Endothelial cell of umbilical vein (primary cell): ENCODE results near the gene SLITRK3. TPM values are rescaled to one million over a fixed set of nuclear protein-coding genes. Genes with fewer than 3 reads are reported as not detected.

ENCODE experiments used
- BruUV-seq: library from RNA; stranded (reverse); fragments of 400-500 nt; replicated peaks from 2 replicates; lab custom pipeline; 2021; lab: Mats Ljungman, UMichigan
- CTCF ChIA-PET: fragments of 300-600, 350-600 bp; sonication (Branson Sonifier 250); formaldehyde crosslinking; loops from one replicate; lab custom pipeline; 2021; ENCODE audit warnings: antibody characterized with exemption, inconsistent platforms; lab: Charles Lee
- POLR2A ChIA-PET: fragments of 300-600, 350-600 bp; sonication (Branson Sonifier 250); formaldehyde crosslinking; loops from one replicate; lab custom pipeline; 2021; ENCODE audit warnings: antibody characterized with exemption, inconsistent platforms; lab: Charles Lee
- DNase-seq: peaks from one replicate; pipeline ENCODE4 v3.0.0-alpha.2; 2011; ENCODE audit warnings: low read depth, low spot score
- FAIRE-seq: peaks from 2 replicates; lab custom pipeline; 2011; peaks lifted over from hg19 to GRCh38; lab: Jason Lieb, UNC
- H2AFZ ChIP-seq: 2 replicates; pipeline ENCODE4 v1.6.0; 2012; ENCODE audit warnings: low read depth, low read length, control low read depth, inconsistent platforms
- H3K27ac ChIP-seq: 2 replicates; pipeline ENCODE4 v1.5.1; 2011; ENCODE audit warnings: low read depth, mild to moderate bottlenecking, control low read depth, low read length, moderate library complexity; ENCODE audit not compliant: insufficient read depth
- H3K27me3 ChIP-seq, 2 experiments: 2 replicates each; pipeline versions ENCODE4 v1.6.0 to v1.6.1; 2011; ENCODE audit warnings: low read length in 2 of 2, mixed read lengths in 1 of 2; ENCODE audit not compliant: control insufficient read depth in 2 of 2, insufficient read depth in 2 of 2
- H3K36me3 ChIP-seq, 2 experiments: 2 replicates in 1 of 2; 3 replicates in 1 of 2; pipeline ENCODE4 v1.5.1; 2011; ENCODE audit warnings: low read length in 2 of 2, mild to moderate bottlenecking in 1 of 2, moderate library complexity in 1 of 2; ENCODE audit not compliant: control insufficient read depth in 2 of 2, insufficient read depth in 2 of 2; ENCODE audit errors: extremely low read depth in 1 of 2
- H3K4me1 ChIP-seq: 3 replicates; pipeline ENCODE4 v1.5.1; 2011; ENCODE audit warnings: mild to moderate bottlenecking, low read length; ENCODE audit not compliant: control insufficient read depth, insufficient read depth; ENCODE audit errors: extremely low read depth
- H3K4me2 ChIP-seq: 2 replicates; pipeline ENCODE4 v1.6.1; 2011; ENCODE audit warnings: low read length, control low read depth, mixed read lengths; ENCODE audit not compliant: insufficient read depth
- H3K4me3 ChIP-seq, 3 experiments: fragments of 200-600 bp in 1 of 3; sonication (generic), shearing (Covaris generic) in 1 of 3; replicated peaks in 1 of 3; 2 replicates each; pipeline ENCODE4 v1.5.1; 2011 to 2016; ENCODE audit warnings: control low read depth in 3 of 3, low read length in 3 of 3, mild to moderate bottlenecking in 2 of 3, inconsistent platforms in 1 of 3, low read depth in 1 of 3, moderate library complexity in 1 of 3; ENCODE audit not compliant: insufficient read depth in 1 of 3
- H3K79me2 ChIP-seq: 2 replicates; pipeline ENCODE4 v1.6.0; 2012; ENCODE audit warnings: low read length, inconsistent platforms; ENCODE audit not compliant: control insufficient read depth, insufficient read depth
- H3K9ac ChIP-seq: replicated peaks from 2 replicates; pipeline ENCODE3; 2011; ENCODE audit warnings: low read length, control low read depth; ENCODE audit not compliant: insufficient read depth; ENCODE audit errors: extremely low read depth
- H3K9me1 ChIP-seq: replicated peaks from 3 replicates; pipeline ENCODE4 v1.6.0; 2011; ENCODE audit warnings: mild to moderate bottlenecking, low read length; ENCODE audit not compliant: control insufficient read depth, insufficient read depth; ENCODE audit errors: extremely low read depth
- H3K9me3 ChIP-seq: replicated peaks from 2 replicates; pipeline ENCODE4 v1.5.1; 2012; ENCODE audit warnings: low read length, inconsistent platforms; ENCODE audit not compliant: control insufficient read depth, insufficient read depth
- H4K20me1 ChIP-seq: replicated peaks from 2 replicates; pipeline ENCODE3; 2011; ENCODE audit warnings: mild to moderate bottlenecking, low read length; ENCODE audit not compliant: control insufficient read depth, insufficient read depth; ENCODE audit errors: extremely low read depth
- CTCF ChIP-seq, 2 donors: IDR thresholded peaks; 1 replicate in 1 of 2; 2 replicates in 1 of 2; pipeline ENCODE4 v1.5.1; 2011; ENCODE audit warnings: low read length in 2 of 2, mild to moderate bottlenecking in 2 of 2, moderate library complexity in 2 of 2, control low read depth in 1 of 2, inconsistent platforms in 1 of 2, low read depth in 1 of 2; ENCODE audit not compliant: insufficient read depth in 1 of 2; ENCODE audit errors: extremely low read depth in 1 of 2
- EZH2 ChIP-seq: IDR thresholded peaks from 2 replicates; pipeline ENCODE4 v1.6.1; 2012; ENCODE audit warnings: borderline replicate concordance, low read depth, mild to moderate bottlenecking, moderate library complexity, low read length, inconsistent platforms; ENCODE audit not compliant: severe bottlenecking
- FOS ChIP-seq: IDR thresholded peaks from 2 replicates; pipeline ENCODE4 v1.6.1; 2011; ENCODE audit warnings: mild to moderate bottlenecking, low read length, moderate library complexity, borderline replicate concordance; ENCODE audit not compliant: insufficient read depth
- GATA2 ChIP-seq: IDR thresholded peaks from 2 replicates; pipeline ENCODE4 v1.7.0; 2011; ENCODE audit warnings: low read depth, mild to moderate bottlenecking, moderate library complexity, mixed read lengths, low read length; ENCODE audit not compliant: insufficient read length, insufficient read depth
- JUN ChIP-seq: IDR thresholded peaks from 2 replicates; pipeline ENCODE4 v1.6.1; 2011; ENCODE audit warnings: borderline replicate concordance, low read depth; ENCODE audit not compliant: insufficient read length, insufficient read depth
- MAX ChIP-seq: IDR thresholded peaks from 2 replicates; pipeline ENCODE4 v1.6.1; 2011; ENCODE audit not compliant: insufficient read depth, insufficient read length
- MYC ChIP-seq: IDR thresholded peaks from one replicate; pipeline ENCODE4 v1.6.1; 2011; ENCODE audit warnings: mild to moderate bottlenecking, low read depth, low read length
- POLR2A ChIP-seq: IDR thresholded peaks from 2 replicates; pipeline ENCODE4 v1.6.1; 2012; ENCODE audit warnings: low read depth, mild to moderate bottlenecking, control low read depth, low read length
- POLR2AphosphoS5 ChIP-seq: IDR thresholded peaks from 2 replicates; pipeline ENCODE4 v1.6.1; 2012; ENCODE audit warnings: low read depth, mild to moderate bottlenecking, control low read depth, low read length, moderate library complexity; ENCODE audit not compliant: insufficient read depth
- dilution Hi-C: fragments of 300-500 bp; cut with MboI; formaldehyde crosslinking; loops from one replicate; pipeline ENCODE4 v1.15.0; 2019; ENCODE audit warnings: low sequenced_read_pairs; ENCODE audit not compliant: extremely low pct_ligation_motif_present
- intact Hi-C: fragments of 100-400 bp; cut with micrococcal nuclease; formaldehyde crosslinking; loops from one replicate; pipeline ENCODE4 v1.10.0; 2022
- polyA plus RNA-seq, 4 experiments: library from polyadenylated mRNA; depleted of rRNA in 3 of 4; stranded (reverse) in 3 of 4; unstranded in 1 of 4; fragments of >200 nt; gene quantifications; 2 replicates each; pipeline versions ENCODE4 v1.2.1 to v1.2.3, GENCODE V29; 2011 to 2012; ENCODE audit warnings: missing spikeins in 1 of 4
- total RNA-seq: library from RNA; stranded (reverse); gene quantifications from 2 replicates; pipeline ENCODE4 v1.2.3, GENCODE V29; 2021

The SLITRK3 gene
- total and polyA plus RNA-seq, 2 donors (not counting 3 experiments of a cell fraction or from before 2014, with no cell fraction given) = not detected

DNA sequence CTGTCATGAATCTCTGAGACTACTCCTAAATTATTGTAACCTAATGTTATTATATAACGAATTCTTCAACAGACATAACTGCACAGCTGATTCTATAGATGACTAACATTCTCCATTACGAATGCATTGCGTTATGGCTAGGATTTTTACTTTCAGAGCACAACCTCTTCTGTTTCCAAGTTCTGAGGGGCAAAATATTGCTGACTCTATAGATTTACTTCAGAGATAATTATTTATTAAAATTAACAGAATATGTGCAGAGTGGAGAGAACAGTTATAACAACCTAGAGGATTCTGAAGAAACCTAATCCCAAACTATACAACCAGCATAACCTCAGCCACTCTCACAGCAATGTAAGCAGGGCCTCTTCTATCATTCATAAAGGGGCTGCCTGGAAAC lies 25.9 kb downstream of the SLITRK3 start:
- H3K9me3 ChIP-seq = peaks cover 3% of the 10 kb centered on the region
- no peak overlapping the region for H3K4me3 ChIP-seq
- no peak for DNase-seq
- no peaks in the 10 kb centered on the region for H3K79me2 ChIP-seq
- no peaks in the 10 kb centered on the region for H3K27me3 ChIP-seq
- no peaks in the 10 kb centered on the region for H4K20me1 ChIP-seq
- dilution Hi-C loops (no loop called here), intact Hi-C loops (no loop called here)
- TF ChIP-seq CTCF (IDR thresholded peaks at IDR 0.05; ENCODE audit: extremely low read depth in 1 of 2, insufficient read depth in 1 of 2, low read depth in 1 of 2, low read length in 2 of 2) (no peak), POLR2AphosphoS5 (no peak), GATA2 (no peak)
- no peaks in the 10 kb centered on the region for H3K4me1 ChIP-seq
- ChIA-PET POLR2A (no interaction called here), CTCF (no interaction called here)
- no TSS peak for BruUV-seq
- no peak overlapping the region for H3K27ac ChIP-seq
- no peak for FAIRE-seq
- no peak overlapping the region for H3K4me2 ChIP-seq
- no peaks in the 10 kb centered on the region for H3K36me3 ChIP-seq
- no peaks in the 10 kb centered on the region for H3K9me1 ChIP-seq
- no peak overlapping the region for H2AFZ ChIP-seq
- H3K9ac ChIP-seq = no peak overlapping the region

DNA sequence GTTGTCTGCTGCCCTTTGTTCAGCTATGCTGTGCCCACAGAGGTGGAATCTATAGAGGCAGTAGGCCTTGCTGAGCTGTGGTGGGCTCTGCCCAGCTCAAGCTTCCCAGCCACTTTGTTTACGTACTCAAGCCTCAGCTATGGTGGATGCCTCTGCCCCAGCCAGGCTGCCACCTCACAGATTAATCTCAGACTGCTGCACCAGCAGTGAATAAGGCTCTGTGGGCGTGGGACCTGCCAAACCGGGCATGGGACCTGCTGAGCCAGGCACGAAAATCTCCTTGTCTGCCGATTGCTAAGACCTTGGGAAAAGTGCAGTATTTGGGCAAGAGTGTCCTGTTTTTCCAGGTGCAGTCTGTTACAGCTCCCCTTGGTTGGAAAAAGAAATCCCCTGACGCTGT lies 26.8 kb downstream of the SLITRK3 start:
- no peak overlapping the region for H2AFZ ChIP-seq
- DNase-seq (no peak), FAIRE-seq (no peak)
- no peaks in the 10 kb centered on the region for H4K20me1 ChIP-seq
- H3K4me1 ChIP-seq = no peaks in the 10 kb centered on the region
- H3K27ac ChIP-seq = no peak overlapping the region
- no peaks in the 10 kb centered on the region for H3K36me3 ChIP-seq
- ChIA-PET CTCF (no interaction called here), POLR2A (no interaction called here)
- no peak overlapping the region for H3K9ac ChIP-seq
- H3K4me2 ChIP-seq = no peak overlapping the region
- TF ChIP-seq JUN (no peak), FOS (no peak), EZH2 (no peak), CTCF (IDR thresholded peaks at IDR 0.05; ENCODE audit: extremely low read depth in 1 of 2, insufficient read depth in 1 of 2, low read depth in 1 of 2, low read length in 2 of 2) (no peak), POLR2A (no peak), GATA2 (no peak), MYC (no peak), MAX (no peak), POLR2AphosphoS5 (no peak)
- no peak overlapping the region for H3K4me3 ChIP-seq
- H3K27me3 ChIP-seq = no peaks in the 10 kb centered on the region
- dilution Hi-C loops = no loop called here
- no TSS peak for BruUV-seq
- H3K79me2 ChIP-seq = no peaks in the 10 kb centered on the region
- intact Hi-C loops = no loop called here
- peaks cover 3% of the 10 kb centered on the region for H3K9me3 ChIP-seq
- no peaks in the 10 kb centered on the region for H3K9me1 ChIP-seq
